GM12892 (cell line): ENCODE results near the gene UBQLNL.
A peak's percentile ranks its signal among the peaks of the same experiment; 100 is the strongest.

Experiments
- DNase-seq: peaks from one replicate; pipeline ENCODE4 v3.0.0; 2011; ENCODE audit not compliant: insufficient read length
- FAIRE-seq: peaks from 2 replicates; lab custom pipeline; 2011; peaks lifted over from hg19 to GRCh38; lab: Jason Lieb, UNC
- POLR2A ChIP-seq: IDR thresholded peaks from 2 replicates; pipeline ENCODE4 v1.6.1; 2011; ENCODE audit warnings: low read depth, low read length, control low read depth
- POLR2AphosphoS5 ChIP-seq: IDR thresholded peaks from 2 replicates; pipeline ENCODE4 v1.6.1; 2011; ENCODE audit warnings: low read depth, low read length, control low read depth
- TAF1 ChIP-seq: IDR thresholded peaks from 2 replicates; pipeline ENCODE4 v1.6.1; 2011; ENCODE audit warnings: low read depth, mild to moderate bottlenecking, control low read depth, low read length, borderline replicate concordance

Gene UBQLNL

DNA sequence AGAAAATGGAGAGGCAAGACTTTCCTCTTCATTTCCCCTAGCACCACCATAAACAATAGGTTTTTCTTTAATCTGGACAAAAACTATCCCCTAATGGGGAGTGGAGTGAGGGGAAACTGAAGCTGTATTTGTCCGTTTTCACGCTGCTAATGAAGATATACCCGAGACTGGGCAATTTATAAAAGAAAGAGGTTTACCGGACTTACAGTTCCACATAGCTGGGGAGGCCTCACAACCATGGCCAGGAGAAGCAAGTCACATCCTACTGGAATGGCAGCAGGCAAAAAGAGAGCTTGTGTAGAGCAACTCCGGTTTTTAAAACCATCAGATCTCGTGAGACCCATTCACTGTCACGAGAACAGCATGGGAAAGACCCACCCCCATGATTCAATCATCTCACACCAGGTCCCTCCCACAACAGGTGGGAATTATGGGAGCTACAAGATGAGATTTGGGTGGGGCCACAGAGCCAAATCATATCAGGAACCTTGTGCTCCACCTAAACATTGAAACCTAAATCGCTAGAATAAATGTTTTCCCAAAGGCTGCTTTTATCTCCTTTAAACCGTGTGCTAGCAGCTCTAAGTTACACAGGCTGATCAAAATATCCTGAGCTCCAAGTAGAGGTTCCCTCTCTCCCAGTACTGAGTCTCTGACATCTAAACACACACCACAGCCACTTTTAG, 11.0 kb downstream of the UBQLNL start:
- DNase-seq (no peak), FAIRE-seq (no peak)
- TF ChIP-seq POLR2AphosphoS5 (no peak), TAF1 (no peak), POLR2A (no peak)

DNA sequence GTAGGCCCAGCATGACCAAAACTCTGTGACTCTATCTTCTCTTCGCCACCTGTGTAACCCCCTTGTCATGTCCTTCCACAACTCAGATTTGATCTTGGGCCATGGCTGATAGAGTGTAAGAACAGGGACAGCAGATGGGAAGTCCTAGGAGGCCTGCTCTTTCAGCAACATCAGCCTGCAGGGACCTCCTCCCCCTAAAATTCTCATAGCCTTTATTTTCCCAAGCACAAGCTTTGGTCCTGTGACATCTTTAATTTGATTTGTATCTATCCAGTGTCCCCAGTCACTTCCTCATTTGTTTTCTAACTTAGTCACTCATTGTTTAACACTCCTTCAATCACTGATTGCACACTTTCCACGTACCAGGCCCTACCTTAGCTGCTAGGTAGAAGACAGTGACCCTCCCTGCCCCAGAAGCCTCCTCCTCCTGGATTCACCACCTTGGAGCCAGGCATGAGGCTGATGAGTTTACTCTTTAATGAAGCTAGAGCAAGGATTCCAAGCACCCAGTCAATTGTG, 12.0 kb downstream of the UBQLNL start:
- FAIRE-seq = no peak
- TF ChIP-seq POLR2A = no peak
- TF ChIP-seq TAF1 = no peak
- no peak for TF ChIP-seq POLR2AphosphoS5
- no peak for DNase-seq

DNA sequence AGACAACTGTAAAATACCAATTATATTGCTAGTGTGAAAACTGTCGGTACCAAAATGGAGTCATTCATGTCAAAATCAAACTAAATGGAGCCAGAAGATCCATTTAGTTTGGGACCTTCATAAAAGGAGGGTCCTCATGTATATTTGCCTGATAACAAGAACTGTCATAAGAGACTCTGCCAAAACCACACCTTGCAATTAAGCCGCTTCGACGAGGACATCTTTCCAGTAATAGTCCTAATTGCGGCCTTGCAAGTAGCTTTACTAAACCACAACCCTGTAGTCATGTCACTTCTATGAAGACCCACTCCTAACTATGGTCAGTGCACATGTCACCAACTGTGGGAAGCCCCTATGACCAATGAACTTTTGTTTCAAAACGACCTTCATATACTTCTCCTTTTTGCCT, 16.1 kb downstream of the UBQLNL start:
- no peak for TF ChIP-seq POLR2AphosphoS5
- no peak for TF ChIP-seq TAF1
- TF ChIP-seq POLR2A = no peak
- DNase-seq = no peak
- FAIRE-seq = no peak

GRCh38 chr11:5499671-5500070, 16.8 kb downstream of the UBQLNL start:
- DNase-seq (no peak), FAIRE-seq (no peak)
- TF ChIP-seq POLR2A = no peak
- no peak for TF ChIP-seq TAF1
- no peak for TF ChIP-seq POLR2AphosphoS5

- DNase-seq (no peak), FAIRE-seq (no peak)
- TF ChIP-seq POLR2A (no peak), POLR2AphosphoS5 (no peak), TAF1 (no peak)
Measured at GRCh38 chr11:5489576-5490357, 26.7 kb downstream of the UBQLNL start.

DNA sequence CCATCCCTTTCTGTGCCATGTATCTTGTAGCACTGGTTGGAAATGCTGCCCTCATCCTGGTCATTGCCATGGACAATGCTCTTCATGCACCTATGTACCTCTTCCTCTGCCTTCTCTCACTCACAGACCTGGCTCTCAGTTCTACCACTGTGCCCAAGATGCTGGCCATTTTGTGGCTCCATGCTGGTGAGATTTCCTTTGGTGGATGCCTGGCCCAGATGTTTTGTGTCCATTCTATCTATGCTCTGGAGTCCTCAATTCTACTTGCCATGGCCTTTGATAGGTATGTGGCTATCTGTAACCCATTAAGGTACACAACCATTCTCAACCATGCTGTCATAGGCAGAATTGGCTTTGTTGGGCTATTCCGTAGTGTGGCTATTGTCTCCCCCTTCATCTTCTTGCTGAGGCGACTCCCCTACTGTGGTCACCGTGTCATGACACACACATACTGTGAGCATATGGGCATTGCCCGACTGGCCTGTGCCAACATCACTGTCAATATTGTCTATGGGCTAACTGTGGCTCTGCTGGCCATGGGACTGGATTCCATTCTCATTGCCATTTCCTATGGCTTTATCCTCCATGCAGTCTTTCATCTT, 27.6 kb downstream of the UBQLNL start:
- no peak for FAIRE-seq

DNA sequence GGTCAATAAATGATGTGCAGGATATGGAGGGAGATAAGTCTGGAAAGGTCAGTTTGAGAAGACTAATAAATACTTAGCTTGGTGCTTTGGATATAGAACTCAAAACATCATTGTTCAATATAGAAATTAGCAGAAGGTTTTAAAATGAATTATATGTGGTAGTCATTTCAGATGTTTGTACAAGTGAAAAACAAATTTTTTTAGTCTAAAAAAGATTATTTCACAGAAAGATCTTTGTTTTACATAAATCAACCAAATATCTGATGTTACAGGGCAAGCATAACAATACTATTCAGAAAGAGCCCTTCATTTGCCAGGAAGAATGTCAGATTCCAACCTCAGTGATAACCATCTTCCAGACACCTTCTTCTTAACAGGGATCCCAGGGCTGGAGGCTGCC, 28.1 kb downstream of the UBQLNL start, which contains the start of gene OR52D1:
Gene OR52D1, plus strand, starts transcription at position 301 of the 400 bp plus-strand sequence. Its CDS starts 22 bp downstream, at position 323.
- FAIRE-seq = no peak
- no peak for DNase-seq
- TF ChIP-seq POLR2A (no peak), POLR2AphosphoS5 (no peak), TAF1 (no peak)

More for the DNA sequence above, 27.6 kb downstream of the UBQLNL start:
- no peak for TF ChIP-seq TAF1
- TF ChIP-seq POLR2A = no peak
- no peak for TF ChIP-seq POLR2AphosphoS5
- DNase-seq = no peak

- TF ChIP-seq POLR2A (no peak), TAF1 (no peak), POLR2AphosphoS5 (no peak)
- DNase-seq (no peak), FAIRE-seq (no peak)
Measured at GRCh38 chr11:5486421-5486820, 30.1 kb downstream of the UBQLNL start.

GRCh38 chr11:5486003-5486402, 30.5 kb downstream of the UBQLNL start:
- TF ChIP-seq POLR2A (no peak), POLR2AphosphoS5 (no peak), TAF1 (no peak)
- DNase-seq = no peak
- FAIRE-seq = no peak

DNA sequence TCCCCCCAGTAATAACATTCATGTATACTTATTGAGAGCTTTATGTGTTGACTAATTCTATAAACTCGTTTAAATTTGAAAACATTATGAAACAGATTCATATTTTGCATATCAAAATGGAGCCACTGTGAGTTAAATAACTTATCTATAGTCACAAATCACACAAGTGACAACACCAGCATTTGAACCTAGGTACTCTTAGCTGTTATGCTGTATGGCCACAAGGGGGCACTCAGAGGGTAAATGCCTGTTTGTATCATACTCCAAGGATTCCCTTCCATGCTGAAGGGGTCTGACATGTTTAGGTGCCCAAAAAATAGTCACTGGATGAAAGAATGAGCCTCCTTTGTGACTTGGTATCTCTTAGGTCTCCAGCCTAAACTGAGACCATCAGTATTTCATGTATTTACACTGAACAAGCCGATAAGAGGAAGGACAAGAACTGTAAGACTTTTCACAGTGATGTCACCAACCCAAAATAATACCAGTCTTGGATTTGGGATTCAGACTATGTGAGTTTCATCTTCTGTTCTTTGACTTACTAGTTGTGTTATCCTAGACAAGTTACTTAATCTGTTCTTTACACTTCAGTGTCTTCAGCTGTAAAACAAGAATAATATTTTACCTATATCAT, 40.2 kb downstream of the UBQLNL start:
- TF ChIP-seq POLR2AphosphoS5 = no peak
- TF ChIP-seq POLR2A = no peak
- TF ChIP-seq TAF1 = no peak
- FAIRE-seq (peak; percentile 91), DNase-seq (peak; percentile 13)

DNA sequence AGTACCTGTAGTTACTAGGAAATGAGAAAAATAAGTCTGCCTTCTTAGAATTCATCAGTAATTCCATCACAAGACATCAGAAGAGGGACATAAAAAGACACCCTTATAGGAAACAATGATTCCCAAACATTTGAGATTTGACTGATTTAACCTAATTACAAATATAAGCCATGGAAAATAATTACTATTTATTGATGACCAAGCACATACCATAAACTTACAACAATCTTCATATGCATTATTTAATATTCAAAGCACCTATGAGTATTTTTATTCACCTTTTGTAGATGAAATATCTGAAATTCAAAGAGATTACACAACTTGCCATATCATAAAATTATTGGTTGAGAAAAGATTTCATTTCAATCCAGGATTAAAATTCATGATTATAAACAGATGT, 42.6 kb downstream of the UBQLNL start:
- FAIRE-seq = no peak
- DNase-seq = no peak
- TF ChIP-seq POLR2AphosphoS5 = no peak
- TF ChIP-seq TAF1 = no peak
- no peak for TF ChIP-seq POLR2A
